IPS-20b (cell line): Measurements from ENCODE around the gene GOLGA6L26.
"Not testable (repeated sequence)": the region's sequence is repeated elsewhere in the genome, so short reads cannot be mapped to it uniquely, and the experiment has no call there.

Source experiments
- H3K27ac ChIP-seq: one replicate; pipeline ENCODE4 v1.5.1; 2013; ENCODE audit warnings: low read length
- H3K27me3 ChIP-seq: 2 replicates; pipeline ENCODE4 v1.6.1; 2013; ENCODE audit warnings: mild to moderate bottlenecking, low read length, inconsistent platforms; ENCODE audit not compliant: insufficient read depth
- H3K36me3 ChIP-seq: 2 replicates; pipeline ENCODE4 v1.6.1; 2013; ENCODE audit warnings: low read depth, mild to moderate bottlenecking, inconsistent platforms, low read length, moderate library complexity; ENCODE audit not compliant: insufficient read depth
- H3K4me1 ChIP-seq: 2 replicates; pipeline ENCODE4 v1.6.1; 2013; ENCODE audit warnings: mild to moderate bottlenecking, control low read depth, inconsistent platforms, low read length, moderate library complexity; ENCODE audit not compliant: insufficient read depth
- H3K4me3 ChIP-seq: 2 replicates; pipeline ENCODE4 v1.5.1; 2013; ENCODE audit warnings: mild to moderate bottlenecking, low read length, inconsistent platforms
- H3K9ac ChIP-seq: 2 replicates; pipeline ENCODE4 v1.6.1; 2013; ENCODE audit warnings: low read depth, mild to moderate bottlenecking, inconsistent platforms, low read length, moderate library complexity
- H3K9me3 ChIP-seq: 2 replicates; pipeline ENCODE4 v1.6.1; 2013; ENCODE audit warnings: mild to moderate bottlenecking, low read depth, low read length, inconsistent platforms; ENCODE audit not compliant: insufficient read depth

Gene GOLGA6L26

GRCh38 chr15:23334096-23334495 is at the start of gene GOLGA6L26:
Gene GOLGA6L26 (minus strand): TSS chr15:23334196. CDS start chr15:23334135, 61 bp downstream.
- not testable (repeated sequence) for H3K27me3 ChIP-seq, H3K4me3 ChIP-seq, H3K9ac ChIP-seq, H3K27ac ChIP-seq, H3K4me1 ChIP-seq, H3K9me3 ChIP-seq, H3K36me3 ChIP-seq

- H3K9me3 ChIP-seq, H3K4me1 ChIP-seq, H3K27ac ChIP-seq, H3K4me3 ChIP-seq, H3K9ac ChIP-seq, H3K27me3 ChIP-seq, H3K36me3 ChIP-seq: not testable (repeated sequence)
These were observed 47.2 kb upstream of the GOLGA6L26 start for GRCh38 chr15:23381192-23381591.

- H3K4me3 ChIP-seq, H3K27me3 ChIP-seq, H3K9me3 ChIP-seq, H3K4me1 ChIP-seq, H3K9ac ChIP-seq, H3K36me3 ChIP-seq, H3K27ac ChIP-seq: not testable (repeated sequence)
These were observed 46.7 kb upstream of the GOLGA6L26 start for GRCh38 chr15:23380700-23381099.

GRCh38 chr15:23378946-23379345 is 45.0 kb upstream of the GOLGA6L26 start:
- H3K36me3 ChIP-seq, H3K27ac ChIP-seq, H3K4me1 ChIP-seq, H3K27me3 ChIP-seq, H3K9me3 ChIP-seq, H3K4me3 ChIP-seq, H3K9ac ChIP-seq: not testable (repeated sequence)

GRCh38 chr15:23374226-23374625 is 40.2 kb upstream of the GOLGA6L26 start:
- H3K4me3 ChIP-seq, H3K36me3 ChIP-seq, H3K9me3 ChIP-seq, H3K4me1 ChIP-seq, H3K9ac ChIP-seq, H3K27me3 ChIP-seq, H3K27ac ChIP-seq: not testable (repeated sequence)

GRCh38 chr15:23372891-23373600 is 39.0 kb upstream of the GOLGA6L26 start:
- H3K4me3 ChIP-seq, H3K27ac ChIP-seq, H3K4me1 ChIP-seq, H3K36me3 ChIP-seq, H3K9ac ChIP-seq, H3K27me3 ChIP-seq, H3K9me3 ChIP-seq: not testable (repeated sequence)

GRCh38 chr15:23372284-23372683 is 38.3 kb upstream of the GOLGA6L26 start:
- Histone ChIP-seq H3K9me3 (no peaks in the 10 kb centered on the region), H3K27ac (no peak overlapping the region), H3K27me3 (no peaks in the 10 kb centered on the region), H3K9ac (no peak overlapping the region), H3K4me3 (no peak overlapping the region), H3K36me3 (no peaks in the 10 kb centered on the region), H3K4me1 (no peaks in the 10 kb centered on the region)

- not testable (repeated sequence) for H3K27ac ChIP-seq, H3K27me3 ChIP-seq, H3K4me1 ChIP-seq, H3K36me3 ChIP-seq, H3K9me3 ChIP-seq, H3K4me3 ChIP-seq, H3K9ac ChIP-seq
These were observed 37.9 kb upstream of the GOLGA6L26 start for GRCh38 chr15:23371868-23372267.

GRCh38 chr15:23371134-23371533 is 37.1 kb upstream of the GOLGA6L26 start:
- H3K27ac ChIP-seq, H3K36me3 ChIP-seq, H3K27me3 ChIP-seq, H3K4me3 ChIP-seq, H3K4me1 ChIP-seq, H3K9me3 ChIP-seq, H3K9ac ChIP-seq: not testable (repeated sequence)

GRCh38 chr15:23370578-23370977 is 36.6 kb upstream of the GOLGA6L26 start:
- Histone ChIP-seq H3K27me3 (no peaks in the 10 kb centered on the region), H3K4me3 (no peak overlapping the region), H3K4me1 (no peaks in the 10 kb centered on the region), H3K9me3 (no peaks in the 10 kb centered on the region), H3K9ac (no peak overlapping the region), H3K36me3 (no peaks in the 10 kb centered on the region), H3K27ac (no peak overlapping the region)

- not testable (repeated sequence) for H3K4me3 ChIP-seq, H3K27ac ChIP-seq, H3K9ac ChIP-seq, H3K4me1 ChIP-seq, H3K27me3 ChIP-seq, H3K9me3 ChIP-seq, H3K36me3 ChIP-seq
These were observed 30.3 kb upstream of the GOLGA6L26 start for GRCh38 chr15:23364261-23364660.

GRCh38 chr15:23362622-23363021 is 28.6 kb upstream of the GOLGA6L26 start:
- not testable (repeated sequence) for H3K9ac ChIP-seq, H3K9me3 ChIP-seq, H3K27ac ChIP-seq, H3K36me3 ChIP-seq, H3K4me3 ChIP-seq, H3K27me3 ChIP-seq, H3K4me1 ChIP-seq

- H3K4me3 ChIP-seq, H3K9me3 ChIP-seq, H3K36me3 ChIP-seq, H3K27me3 ChIP-seq, H3K27ac ChIP-seq, H3K4me1 ChIP-seq, H3K9ac ChIP-seq: not testable (repeated sequence)
These were observed 20.5 kb upstream of the GOLGA6L26 start, which contains the start of gene GOLGA8S for GRCh38 chr15:23354448-23354847. Gene GOLGA8S (plus strand): TSS chr15:23354748. CDS start chr15:23354810, 62 bp downstream.
